K562 (cell line): Measurements from ENCODE around the gene FAM174C. TPM values are rescaled to one million over a fixed set of nuclear protein-coding genes. Genes with fewer than 3 reads are reported as not detected.

ENCODE experiments used
- ATAC-seq: fragments of 200-7000 bp; cut with Tn5 transposase; 3 replicates; pipeline ENCODE4 v1.9.1; 2020; ENCODE audit warnings: moderate library complexity
- BruUV-seq: library from RNA; stranded (reverse); fragments of 400-500 nt; replicated peaks from 2 replicates; lab custom pipeline; 2021; lab: Mats Ljungman, UMichigan
- CTCF ChIA-PET: fragments of 300-600 bp; formaldehyde crosslinking; extraction: SDS; loops from one replicate; lab custom pipeline; 2021; ENCODE audit warnings: low intra/inter-chr PET ratio; lab: Yijun Ruan, JAX
- POLR2A ChIA-PET: fragments of 300-600, 350-650 bp; sonication (Branson Sonifier 250); formaldehyde crosslinking; extraction: SDS; loops from one replicate; lab custom pipeline; 2021; ENCODE audit warnings: antibody characterized with exemption, inconsistent platforms; lab: Yijun Ruan, JAX
- DNase-seq, 4 experiments: peaks; one replicate each; pipeline versions ENCODE4 v3.0.0 to v3.0.0-alpha.2; 2011 to 2018; ENCODE audit warnings: low spot score in 3 of 4, mixed read lengths in 3 of 4; ENCODE audit errors: extremely low read depth in 1 of 4
- FAIRE-seq: peaks from 2 replicates; lab custom pipeline; 2011; peaks lifted over from hg19 to GRCh38; lab: Jason Lieb, UNC
- H2AFZ ChIP-seq: 2 replicates; pipeline ENCODE4 v1.6.0; 2011; ENCODE audit warnings: low read depth, low read length, control low read depth, inconsistent platforms
- H3K27ac ChIP-seq: fragments of 200-600 bp; 3 replicates; pipeline ENCODE4 v1.8.0; 2011; ENCODE audit warnings: low read depth, mild to moderate bottlenecking, control low read depth, inconsistent platforms, low read length, moderate library complexity, mixed read lengths; ENCODE audit errors: extremely low read depth
- H3K27me3 ChIP-seq, 2 experiments: fragments of 300-600 bp in 1 of 2; 2 replicates in 1 of 2; 3 replicates in 1 of 2; pipeline versions ENCODE4 v1.6.0 to v1.8.0; 2011; ENCODE audit warnings: inconsistent platforms in 2 of 2, low read length in 2 of 2, mild to moderate bottlenecking in 1 of 2, mixed read lengths in 1 of 2, moderate library complexity in 1 of 2; ENCODE audit not compliant: control insufficient read depth in 2 of 2, insufficient read depth in 2 of 2
- H3K36me3 ChIP-seq: fragments of 300-600 bp; 3 replicates; pipeline ENCODE4 v1.8.0; 2011; ENCODE audit warnings: mild to moderate bottlenecking, low read length, inconsistent platforms; ENCODE audit not compliant: control insufficient read depth, insufficient read depth
- H3K4me1 ChIP-seq, 2 experiments: fragments of 200-600 bp in 1 of 2; replicated peaks in 1 of 2; 2 replicates in 1 of 2; 3 replicates in 1 of 2; pipeline versions ENCODE4 v1.5.1 to v1.8.0; 2011; ENCODE audit warnings: inconsistent platforms in 2 of 2, low read length in 2 of 2, mild to moderate bottlenecking in 1 of 2, mixed read lengths in 1 of 2, moderate library complexity in 1 of 2; ENCODE audit not compliant: control insufficient read depth in 2 of 2, insufficient read depth in 2 of 2
- H3K4me2 ChIP-seq: 2 replicates; pipeline ENCODE4 v1.6.1; 2011; ENCODE audit warnings: low read length, control low read depth, inconsistent platforms, mixed read lengths; ENCODE audit not compliant: insufficient read depth
- H3K4me3 ChIP-seq: fragments of 200-600 bp; sonication (generic), shearing (Covaris generic); 2 replicates; pipeline ENCODE4 v1.5.1; 2016; ENCODE audit warnings: control low read depth, inconsistent platforms
- H3K79me2 ChIP-seq: fragments of 200-600 bp; 3 replicates; pipeline ENCODE4 v1.8.0; 2011; ENCODE audit warnings: low read length, inconsistent platforms; ENCODE audit not compliant: control insufficient read depth, insufficient read depth
- H3K9ac ChIP-seq, 2 experiments: 2 replicates each; pipeline versions ENCODE4 v1.6.0 to v1.6.1; 2011; ENCODE audit warnings: low read depth in 2 of 2, low read length in 2 of 2, control low read depth in 1 of 2, inconsistent platforms in 1 of 2, mild to moderate bottlenecking in 1 of 2, mixed read lengths in 1 of 2; ENCODE audit not compliant: insufficient read depth in 1 of 2
- H3K9me1 ChIP-seq: one replicate; pipeline ENCODE4 v1.6.0; 2011; ENCODE audit warnings: inconsistent platforms, mild to moderate bottlenecking, low read length, moderate library complexity; ENCODE audit not compliant: control insufficient read depth, insufficient read depth
- H3K9me3 ChIP-seq: replicated peaks from 2 replicates; pipeline ENCODE4 v1.5.1; 2011; ENCODE audit warnings: low read depth, low read length, inconsistent platforms; ENCODE audit not compliant: control insufficient read depth, insufficient read depth
- H4K20me1 ChIP-seq: replicated peaks from 2 replicates; pipeline ENCODE4 v1.6.1; 2011; ENCODE audit warnings: low read length, inconsistent platforms, mixed read lengths; ENCODE audit not compliant: control insufficient read depth, insufficient read depth
- CEBPB ChIP-seq: fragments of 450-650 bp; IDR thresholded peaks from 2 replicates; pipeline ENCODE4 v1.6.1; 2016; ENCODE audit warnings: missing genetic modification characterization, missing compliant biosample characterization
- E2F6 ChIP-seq, 2 experiments: IDR thresholded peaks; 2 replicates each; pipeline ENCODE4 v1.6.1; 2011; ENCODE audit warnings: borderline replicate concordance in 1 of 2, control low read depth in 1 of 2, low read depth in 1 of 2, low read length in 1 of 2, mild to moderate bottlenecking in 1 of 2, mixed read lengths in 1 of 2, moderate library complexity in 1 of 2; ENCODE audit not compliant: insufficient read depth in 1 of 2, insufficient read length in 1 of 2, poor library complexity in 1 of 2, severe bottlenecking in 1 of 2; ENCODE audit errors: extremely low read depth in 1 of 2
- E2F8 ChIP-seq: fragments of 450-650 bp; IDR thresholded peaks from 2 replicates; pipeline ENCODE4 v1.7.1; 2018; ENCODE audit warnings: mild to moderate bottlenecking, low read depth; ENCODE audit not compliant: partially characterized antibody
- HCFC1 ChIP-seq: IDR thresholded peaks from 2 replicates; pipeline ENCODE4 v1.6.1; 2012; ENCODE audit warnings: low read depth, low read length, improper control_type of control experiment
- NR2F6 ChIP-seq: fragments of 450-650 bp; formaldehyde crosslinking; IDR thresholded peaks from 2 replicates; pipeline ENCODE4 v1.4.0; 2020; ENCODE audit warnings: mild to moderate bottlenecking
- XRCC5 ChIP-seq: fragments of 200-400 bp; formaldehyde crosslinking; IDR thresholded peaks from 2 replicates; pipeline ENCODE4 v1.6.1; 2017; ENCODE audit warnings: low read depth, mild to moderate bottlenecking, low read length
- ZBTB17 ChIP-seq: fragments of 450-650 bp; formaldehyde crosslinking; IDR thresholded peaks from 2 replicates; pipeline ENCODE4 v1.4.0; 2020; ENCODE audit warnings: mild to moderate bottlenecking
- ZBTB33 ChIP-seq: sonication (generic); formaldehyde crosslinking; IDR thresholded peaks from 2 replicates; pipeline ENCODE4 v1.8.1; 2023; ENCODE audit warnings: mild to moderate bottlenecking, missing genetic modification reagents
- ZNF143 ChIP-seq: sonication (generic); formaldehyde crosslinking; IDR thresholded peaks from 2 replicates; pipeline ENCODE4 v1.9.0; 2022; ENCODE audit warnings: mild to moderate bottlenecking, missing genetic modification reagents
- ZNF740 ChIP-seq, 3 experiments: fragments of 200-800 bp in 1 of 3; sonication (Bioruptor generic) in 1 of 3; sonication (generic) in 1 of 3; formaldehyde crosslinking in 1 of 3; IDR thresholded peaks; 2 replicates each; pipeline versions ENCODE4 v1.6.1 to v1.8.0; 2016 to 2022; ENCODE audit warnings: mild to moderate bottlenecking in 2 of 3, missing compliant biosample characterization in 2 of 3, missing genetic modification characterization in 2 of 3, missing genetic modification reagents in 1 of 3
- WGBS: fragments of 100-300 bp; shearing (Covaris generic); methylation state at CpG from one replicate; pipeline ENCODE4 v1.1.6; 2016; ENCODE audit warnings: low coverage, mixed read lengths; ENCODE audit not compliant: insufficient coverage; ENCODE audit errors: missing lambda C conversion rate; 5-methylcytosine and 5-hydroxymethylcytosine counted together
- in situ Hi-C: fragments of 300-500 bp; cut with MboI; formaldehyde crosslinking; loops from 4 replicates; pipeline ENCODE4 v1.15.0; 2018; ENCODE audit warnings: inconsistent platforms, mixed read lengths
- intact Hi-C: fragments of 100-400 bp; cut with micrococcal nuclease; formaldehyde crosslinking; loops from 2 replicates; pipeline ENCODE4 v1.14.2; 2022
- polyA plus RNA-seq, 8 experiments: library from polyadenylated mRNA; depleted of rRNA in 4 of 8; stranded (reverse) in 5 of 8; unstranded in 3 of 8; fragments of >200 nt; fragmentation: Nextera tagmentation in 2 of 8; fragmentation: Illumina TruSeq in 1 of 8; extraction: Ambion mirVana in 2 of 8; extraction: Trizol in 1 of 8; gene quantifications; 2 replicates each; pipeline versions ENCODE4 v1.2.1 to v1.2.3, GENCODE V29; 2011 to 2014; ENCODE audit warnings: inconsistent platforms in 1 of 8, missing spikeins in 1 of 8
- total RNA-seq, 7 experiments: library from RNA; depleted of rRNA in 6 of 7; stranded (reverse); fragments of >200 nt in 6 of 7; fragmentation: Illumina TruSeq in 2 of 7; extraction: Trizol in 2 of 7; gene quantifications; 2 replicates each; pipeline versions ENCODE4 v1.2.1 to v1.2.3, GENCODE V29; 2011 to 2021; ENCODE audit warnings: low replicate concordance in 1 of 7

Gene FAM174C
- total and polyA plus RNA-seq, 9 of the 15 experiments (the other 6 are each of a cell fraction or from before 2014, with no cell fraction given), result 0.66 to 89.6 (median 20.3) TPM

- peaks cover 56 to 98% of the 10 kb centered on the region in 2 experiments for H3K4me1 ChIP-seq
- H3K9me3 ChIP-seq, result no peaks in the 10 kb centered on the region
- H3K9me1 ChIP-seq, result peaks cover 4% of the 10 kb centered on the region
- peak; percentile 73 for FAIRE-seq
- H3K27me3 ChIP-seq, result no peaks in the 10 kb centered on the region
- 19% methylated on average over 23 of the region's 33 CpGs for WGBS
- H3K27ac ChIP-seq, result peak overlapping the region; percentile 69
- H4K20me1 ChIP-seq, result 0 out of 2 replicates have a peak, but pooled peaks cover 5% of the 10 kb centered on the region
- H3K9ac ChIP-seq, result peak overlapping the region; percentile 50 to 98
- ChIA-PET CTCF (interaction anchor here (0.6 to 4.5 kb wide), 2 partner anchors 23 to 128 kb away, joined by 3 to 51 read pairs; no protein-coding TSS in a partner anchor), POLR2A (interaction anchor here (0.5 to 5.6 kb wide), 12 partner anchors 9 to 287 kb away, joined by 3 to 90 read pairs (median 4); partner anchors contain the start of genes CIRBP and NDUFS7)
- peaks cover 42% of the 10 kb centered on the region; the same call in 2 of the 3 replicates for H3K36me3 ChIP-seq
- in situ Hi-C loops, result loop anchor here (5.0 to 25.0 kb wide), 2 partner anchors 322 to 482 kb away; partner anchors contain the start of gene MISP
- H3K4me3 ChIP-seq, result peak overlapping the region; percentile 100
- no TSS peak for BruUV-seq
- ATAC-seq, result peak; percentile 55
- no peak overlapping the region for H2AFZ ChIP-seq
- peak overlapping the region; percentile 96 for H3K4me2 ChIP-seq
- peaks cover 44% of the 10 kb centered on the region for H3K79me2 ChIP-seq
- peak in 2 of 4 experiments; percentile 78 to 90 for DNase-seq
- intact Hi-C loops, result loop anchor here (1.0 to 5.0 kb wide), 2 partner anchors 22 to 382 kb away; no protein-coding TSS in a partner anchor
- TF ChIP-seq ZBTB33 (CRISPR knock-in tag) (peak; percentile 51; the same call in 1 of the 2 replicates), ZNF740 (CRISPR knock-in tag; IDR thresholded peaks at IDR 0.05) (peak; percentile 63; the same call in 1 of the 2 replicates), ZNF740 (tag; IDR thresholded peaks at IDR 0.05) (no peak), E2F6 (IDR thresholded peaks at IDR 0.05; ENCODE audit: borderline replicate concordance in 1 of 2, extremely low read depth in 1 of 2, insufficient read depth in 1 of 2, insufficient read length in 1 of 2, low read depth in 1 of 2, low read length in 1 of 2, poor library complexity in 1 of 2, severe bottlenecking in 1 of 2) (peak in 1 of 2 experiments; percentile 19), E2F8 (no peak), XRCC5 (peak; percentile 29; the same call in 1 of the 2 replicates), ZNF143 (CRISPR knock-in tag) (peak; percentile 35; the same call in 1 of the 2 replicates), HCFC1 (peak; percentile 22; the same call in 1 of the 2 replicates), CEBPB (tag) (peak; percentile 77), ZBTB17 (0 out of 2 replicates have a peak, but pooled peaks have one; percentile 21), NR2F6 (CRISPR knock-in tag) (no peak)
Measured at GRCh38 chr19:1243768-1244692, 31.3 kb upstream of the FAM174C start.
